HG03097 (cell line): ENCODE data around the gene CYP20A1.
"Not testable (repeated sequence)": the region's sequence is repeated elsewhere in the genome, so short reads cannot be mapped to it uniquely, and the experiment has no call there.

Experiments
- ATAC-seq: cut with Tn5 transposase; IDR thresholded peaks from one replicate; pipeline ENCODE4 v1.9.1; 2021; ENCODE audit not compliant: unreplicated experiment, low FRiP score

The CYP20A1 gene, protein sequence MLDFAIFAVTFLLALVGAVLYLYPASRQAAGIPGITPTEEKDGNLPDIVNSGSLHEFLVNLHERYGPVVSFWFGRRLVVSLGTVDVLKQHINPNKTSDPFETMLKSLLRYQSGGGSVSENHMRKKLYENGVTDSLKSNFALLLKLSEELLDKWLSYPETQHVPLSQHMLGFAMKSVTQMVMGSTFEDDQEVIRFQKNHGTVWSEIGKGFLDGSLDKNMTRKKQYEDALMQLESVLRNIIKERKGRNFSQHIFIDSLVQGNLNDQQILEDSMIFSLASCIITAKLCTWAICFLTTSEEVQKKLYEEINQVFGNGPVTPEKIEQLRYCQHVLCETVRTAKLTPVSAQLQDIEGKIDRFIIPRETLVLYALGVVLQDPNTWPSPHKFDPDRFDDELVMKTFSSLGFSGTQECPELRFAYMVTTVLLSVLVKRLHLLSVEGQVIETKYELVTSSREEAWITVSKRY

DNA sequence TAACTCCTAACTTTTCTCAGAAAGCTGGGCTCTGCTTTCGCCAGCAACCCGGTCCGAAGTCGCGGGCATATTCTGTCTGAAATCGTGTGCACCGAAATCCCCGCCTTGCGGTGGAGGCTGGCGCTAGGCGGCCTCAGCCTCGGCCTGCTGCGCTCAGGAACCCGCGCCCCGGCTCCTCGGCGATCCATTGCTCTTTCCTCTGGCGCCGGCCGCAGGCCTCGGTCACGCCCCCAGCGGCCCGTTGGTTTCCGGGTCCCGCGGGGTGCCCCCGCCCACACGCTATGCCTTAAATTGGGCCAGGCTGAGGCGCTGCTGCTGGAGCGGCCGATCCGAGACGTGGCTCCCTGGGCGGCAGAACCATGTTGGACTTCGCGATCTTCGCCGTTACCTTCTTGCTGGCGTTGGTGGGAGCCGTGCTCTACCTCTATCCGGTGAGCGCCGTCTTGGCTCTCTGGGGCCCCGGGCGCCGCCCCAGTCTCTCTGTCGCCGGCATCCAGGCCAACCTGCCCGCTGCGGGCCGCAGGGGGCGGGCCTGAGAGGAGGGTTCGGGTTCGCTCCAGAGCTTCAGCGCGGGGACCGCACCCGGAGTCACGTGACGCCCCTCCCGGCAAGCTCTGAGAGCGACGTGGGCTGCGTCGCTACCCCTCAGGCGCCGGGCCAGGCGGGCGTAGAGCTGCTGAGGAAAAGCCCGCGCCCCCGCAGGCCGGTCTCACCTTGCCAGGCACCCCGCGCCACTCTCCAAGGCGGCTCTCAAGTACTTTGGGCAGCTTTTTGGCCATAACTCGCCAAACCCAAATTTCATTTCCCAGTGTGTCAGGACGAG lies at the start of gene CYP20A1:
Gene CYP20A1 (plus strand): TSS at position 315 of the 823 bp plus-strand sequence. CDS start 45 bp downstream, at position 360.
- peak; percentile 88 for ATAC-seq

DNA sequence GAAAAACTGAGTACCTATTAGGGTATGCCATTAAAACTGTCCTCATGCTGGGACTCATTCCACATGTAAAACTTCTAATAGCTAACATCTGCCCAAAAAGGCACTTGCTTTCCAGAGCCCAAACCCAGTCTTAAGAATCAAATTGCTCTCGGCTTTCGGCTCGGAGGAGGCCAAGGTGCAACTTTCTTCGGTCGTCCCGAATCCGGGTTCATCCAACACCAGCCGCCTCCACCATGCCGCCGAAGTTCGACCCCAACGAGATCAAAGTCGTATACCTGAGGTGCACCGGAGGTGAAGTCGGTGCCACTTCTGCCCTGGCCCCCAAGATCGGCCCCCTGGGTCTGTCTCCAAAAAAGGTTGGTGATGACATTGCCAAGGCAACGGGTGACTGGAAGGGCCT lies 48.3 kb upstream of the CYP20A1 start:
- ATAC-seq: not testable (repeated sequence)

DNA sequence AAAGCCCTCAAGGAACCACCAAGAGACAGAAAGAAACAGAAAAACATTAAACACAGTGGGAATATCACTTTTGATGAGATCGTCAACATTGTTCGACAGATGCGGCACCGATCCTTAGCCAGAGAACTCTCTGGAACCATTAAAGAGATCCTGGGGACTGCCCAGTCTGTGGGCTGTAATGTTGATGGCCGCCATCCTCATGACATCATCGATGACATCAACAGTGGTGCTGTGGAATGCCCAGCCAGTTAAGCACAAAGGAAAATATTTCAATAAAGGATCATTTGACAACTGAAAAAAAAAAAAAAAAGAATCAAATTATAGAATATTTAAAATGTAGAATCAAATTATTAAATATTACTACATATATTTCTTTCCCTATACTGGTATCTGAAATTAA lies 47.8 kb upstream of the CYP20A1 start:
- not testable (repeated sequence) for ATAC-seq

DNA sequence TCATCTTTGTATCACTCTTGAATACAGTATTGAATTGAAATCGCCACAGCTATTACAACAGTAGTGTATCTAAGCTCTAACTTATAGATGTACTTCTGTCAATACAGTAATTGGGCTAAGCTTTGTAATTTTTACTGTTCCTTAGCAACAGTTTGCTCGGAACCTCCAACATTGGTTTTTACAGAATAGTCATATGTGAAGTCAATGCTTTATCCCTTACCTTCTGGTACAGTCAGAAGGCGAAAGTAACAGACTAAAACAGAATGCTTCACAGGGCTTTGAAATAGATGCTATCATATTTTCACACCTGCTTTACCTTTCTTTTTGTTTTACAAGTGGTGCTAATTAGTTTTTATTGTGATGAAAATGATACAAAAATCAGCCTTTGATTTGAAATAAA lies 46.9 kb upstream of the CYP20A1 start:
- ATAC-seq: no peak

DNA sequence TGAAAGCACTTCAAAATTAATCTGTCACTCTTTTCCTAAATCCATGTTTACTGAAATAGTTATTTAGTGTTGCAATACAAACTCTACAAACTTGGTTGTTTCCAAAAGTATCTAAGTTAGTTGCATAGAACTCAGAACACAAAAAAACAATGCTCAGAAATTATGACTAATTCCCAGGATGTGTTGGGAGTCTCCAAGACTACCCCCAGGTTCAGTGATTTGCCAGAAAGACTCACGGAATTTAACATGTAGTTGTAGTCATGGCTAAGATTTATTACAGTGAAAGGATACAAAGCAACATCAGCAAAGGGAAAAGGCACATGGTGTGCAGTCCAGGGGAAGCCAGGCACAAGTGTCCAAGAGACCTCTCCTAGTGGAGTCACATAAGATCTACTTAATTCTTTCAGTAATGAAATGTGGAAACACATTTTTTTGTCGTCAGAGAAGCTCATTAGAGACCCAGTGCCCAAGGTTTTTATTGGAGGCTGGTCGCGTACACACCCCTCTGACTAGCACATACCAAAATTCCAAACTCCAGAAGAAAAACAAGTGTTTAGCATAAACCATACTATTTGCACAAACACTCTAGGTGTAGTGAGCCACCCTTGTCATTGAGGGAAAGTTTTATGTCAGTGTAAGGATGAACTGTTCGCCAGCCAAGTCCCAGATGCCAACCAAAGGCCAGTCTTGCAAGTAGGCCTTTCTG lies 43.3 kb upstream of the CYP20A1 start:
- no peak for ATAC-seq

DNA sequence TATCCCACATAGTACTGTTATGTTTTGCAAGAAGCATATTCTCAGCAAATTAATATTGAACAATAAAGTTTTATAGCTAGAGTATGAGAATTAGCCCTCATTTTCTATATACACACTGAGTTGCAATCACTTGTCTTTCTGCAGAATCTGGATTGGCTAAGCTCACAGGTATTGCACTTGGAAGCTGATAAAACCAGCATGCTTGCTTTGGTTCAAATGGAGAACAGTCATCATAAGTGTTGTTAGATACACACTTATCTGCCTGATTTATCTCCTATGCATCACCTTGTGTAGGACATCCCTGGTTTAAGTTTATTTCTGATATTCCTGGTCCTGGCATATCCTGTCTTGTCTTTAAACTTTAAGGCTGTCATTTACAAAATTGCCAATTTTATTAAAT lies 38.0 kb upstream of the CYP20A1 start:
- no peak for ATAC-seq

DNA sequence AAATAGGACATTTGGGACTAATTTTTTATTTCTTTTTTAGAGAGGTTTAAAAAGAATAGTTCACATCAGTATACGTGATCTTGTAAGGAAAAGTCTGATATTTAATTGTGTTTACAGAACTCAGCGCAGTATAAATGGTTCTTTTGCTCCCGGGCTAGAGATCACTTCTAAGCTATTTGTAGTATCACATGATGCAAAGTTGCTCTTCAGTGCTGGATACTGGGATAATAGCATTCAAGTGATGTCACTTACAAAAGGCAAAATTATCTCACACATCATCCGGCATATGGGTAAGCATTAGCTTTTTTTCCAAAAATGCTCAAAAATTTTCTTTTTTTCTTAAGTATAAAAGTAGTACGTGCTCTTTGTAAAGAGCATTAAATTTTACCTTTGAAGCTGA lies 37.4 kb upstream of the CYP20A1 start:
- no peak for ATAC-seq

DNA sequence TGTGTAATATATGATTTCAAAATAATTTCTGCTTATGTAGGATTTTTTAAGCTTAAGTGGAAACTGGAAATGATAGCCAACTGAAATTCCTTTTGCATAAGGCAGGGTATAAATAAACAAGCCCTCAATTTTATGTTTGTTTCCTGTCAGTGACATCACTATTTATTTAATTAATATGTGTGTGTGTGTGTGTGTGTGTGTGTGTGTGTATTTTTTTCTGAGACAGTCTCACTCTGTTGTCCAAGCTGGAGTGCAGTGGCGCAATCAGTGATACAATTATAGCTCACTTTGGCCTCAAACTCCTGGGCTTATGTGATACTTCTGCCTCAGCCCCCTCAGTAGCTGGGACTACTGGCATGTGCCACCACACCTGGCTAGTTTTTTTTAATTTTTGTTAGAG lies 29.3 kb upstream of the CYP20A1 start:
- no peak for ATAC-seq

DNA sequence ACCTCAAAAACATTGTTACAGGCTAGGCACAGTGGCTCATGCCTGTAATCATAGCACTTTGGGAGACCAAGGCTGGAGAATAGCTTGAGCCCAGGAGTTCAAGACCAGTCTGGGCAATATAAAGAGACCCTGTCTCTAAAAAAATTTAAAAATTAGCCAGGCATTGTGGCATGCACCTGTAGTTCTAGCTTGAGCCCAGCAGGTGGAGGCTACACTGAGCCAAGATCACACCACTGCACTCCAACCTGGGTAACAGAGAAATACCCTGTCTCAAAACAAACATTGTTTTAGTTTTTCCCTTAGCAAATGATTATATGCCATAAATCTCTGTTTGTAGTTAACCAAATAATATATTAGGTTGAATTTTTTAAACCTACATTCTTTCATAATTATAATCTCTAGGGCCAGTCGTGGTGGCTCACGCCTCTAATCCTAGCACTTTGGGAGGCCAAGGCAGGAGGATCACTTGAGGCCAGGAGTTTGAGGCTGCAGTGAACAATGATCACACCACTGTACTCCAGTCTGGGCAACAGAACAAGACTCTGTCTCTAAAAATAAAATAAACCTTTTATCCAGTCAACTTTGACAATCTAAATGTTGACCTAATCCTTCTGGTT lies 13.3 kb upstream of the CYP20A1 start:
- no peak for ATAC-seq

DNA sequence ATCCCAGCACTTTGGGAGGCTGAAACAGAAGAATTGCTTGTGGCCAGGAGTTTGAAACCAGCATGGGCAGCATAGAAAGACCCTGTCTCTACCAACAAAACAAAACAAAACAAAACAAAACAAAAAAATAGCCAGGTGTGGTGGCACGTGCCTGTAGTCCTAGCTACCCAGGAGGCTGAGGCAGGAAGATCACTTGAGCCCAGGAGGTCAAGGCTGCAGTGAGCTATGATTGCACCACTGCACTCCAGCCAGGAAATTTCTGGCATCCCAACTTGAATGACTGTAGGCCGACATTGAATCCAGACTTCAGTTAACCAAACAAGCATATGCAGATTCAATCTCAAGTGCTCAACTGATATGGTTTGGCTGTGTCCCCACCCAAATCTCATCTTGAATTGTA lies 9.1 kb upstream of the CYP20A1 start:
- not testable (repeated sequence) for ATAC-seq

DNA sequence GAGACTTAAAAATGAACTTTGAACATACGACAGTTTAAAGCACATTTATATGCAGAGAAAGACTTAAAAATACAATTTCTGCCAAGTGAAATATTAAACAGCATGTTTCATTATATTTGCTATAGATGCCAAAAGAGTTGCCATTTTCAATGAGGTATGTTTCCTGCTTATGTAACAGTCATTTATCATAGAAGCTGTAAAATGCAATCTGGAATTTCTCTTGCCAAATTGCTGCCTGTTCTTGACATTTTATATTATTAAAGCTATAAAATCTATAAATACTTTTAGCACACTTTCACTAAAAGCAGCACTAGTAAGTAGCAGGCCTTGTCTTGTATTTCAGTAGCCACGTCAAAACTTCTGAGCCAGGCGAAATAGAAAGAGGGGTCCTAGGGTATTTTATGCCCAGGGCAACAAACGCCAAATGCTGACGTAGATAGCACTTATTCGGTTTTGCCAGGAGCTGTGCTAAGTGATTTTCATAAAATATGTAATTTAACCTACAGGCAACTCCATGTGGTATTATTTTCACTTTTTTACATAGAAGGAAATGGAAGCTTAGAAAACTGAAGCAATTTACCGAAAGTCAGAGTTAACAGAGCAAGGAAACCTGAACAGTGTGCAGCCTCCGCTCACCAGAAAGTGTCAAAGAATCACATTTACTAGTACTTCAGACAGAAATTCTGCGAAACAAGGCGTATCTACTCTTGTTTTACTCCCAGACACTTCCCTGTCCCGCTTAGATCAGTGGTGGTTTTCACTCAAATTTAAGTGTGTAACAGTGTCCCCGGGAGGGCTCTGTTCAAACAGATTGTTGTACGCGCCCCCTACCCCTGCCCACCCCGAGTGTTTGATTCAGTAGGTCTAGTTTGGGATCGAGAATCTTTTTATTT lies 1.2 kb upstream of the CYP20A1 start:
- no peak for ATAC-seq

DNA sequence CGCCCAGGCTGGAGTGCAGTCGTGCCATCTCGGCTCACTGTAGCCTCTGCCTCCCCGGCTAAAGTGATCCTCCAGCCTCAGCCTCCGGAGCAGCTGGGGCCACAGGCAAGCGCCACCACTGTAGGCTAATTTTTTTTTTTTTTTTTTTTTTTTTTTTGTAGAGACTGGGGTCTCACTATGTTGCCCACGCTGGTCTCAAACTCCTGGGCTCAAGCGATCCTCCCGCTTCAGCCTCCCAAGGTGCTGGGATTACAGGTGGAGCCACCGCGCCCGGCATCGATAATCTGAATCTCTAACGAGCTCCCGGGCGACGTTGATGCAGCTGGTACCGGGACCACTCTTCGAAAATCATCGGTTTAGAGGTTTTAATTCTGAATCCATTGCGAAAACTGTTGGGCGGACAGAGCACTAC lies 520 bp upstream of the CYP20A1 start:
- ATAC-seq: no peak

DNA sequence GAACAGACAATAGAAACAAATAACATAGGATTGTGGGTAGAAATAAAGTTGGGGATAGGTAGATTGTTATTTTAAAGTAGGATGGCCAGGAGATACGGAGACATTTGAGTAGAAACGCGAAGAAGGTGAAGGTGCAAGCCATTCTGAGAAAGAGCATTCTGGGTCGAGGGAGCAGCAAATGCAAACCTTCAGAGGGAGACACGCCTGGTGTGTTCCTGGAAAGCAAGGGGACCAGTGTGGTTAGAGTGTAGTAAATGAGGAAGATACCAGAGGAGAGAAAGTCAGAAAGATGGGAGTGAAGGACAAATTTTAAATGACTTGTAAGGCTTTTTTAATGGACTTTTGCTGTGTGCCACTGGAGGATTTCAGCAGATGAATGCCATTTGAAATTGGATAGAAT lies 1.7 kb downstream of the CYP20A1 start:
- ATAC-seq: no peak

DNA sequence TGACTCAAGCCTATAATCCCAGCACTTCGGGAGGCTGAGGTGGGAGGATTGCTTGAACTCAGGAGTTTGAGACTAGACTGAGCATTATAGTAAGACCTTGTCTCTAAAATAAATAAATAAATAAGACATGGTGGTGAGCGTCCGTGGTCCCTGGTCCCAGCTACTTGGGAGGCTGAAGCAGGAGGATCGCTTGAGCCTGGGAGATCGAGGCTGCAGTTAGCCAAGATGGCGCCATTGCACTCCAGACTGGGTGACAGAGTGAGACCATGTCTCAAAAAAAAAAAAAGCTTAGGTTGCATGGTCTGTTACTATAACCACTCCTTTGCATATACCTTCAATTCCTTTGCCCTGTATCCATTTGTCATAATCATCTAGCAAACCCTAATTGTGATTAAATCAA lies 3.7 kb downstream of the CYP20A1 start:
- ATAC-seq: no peak

DNA sequence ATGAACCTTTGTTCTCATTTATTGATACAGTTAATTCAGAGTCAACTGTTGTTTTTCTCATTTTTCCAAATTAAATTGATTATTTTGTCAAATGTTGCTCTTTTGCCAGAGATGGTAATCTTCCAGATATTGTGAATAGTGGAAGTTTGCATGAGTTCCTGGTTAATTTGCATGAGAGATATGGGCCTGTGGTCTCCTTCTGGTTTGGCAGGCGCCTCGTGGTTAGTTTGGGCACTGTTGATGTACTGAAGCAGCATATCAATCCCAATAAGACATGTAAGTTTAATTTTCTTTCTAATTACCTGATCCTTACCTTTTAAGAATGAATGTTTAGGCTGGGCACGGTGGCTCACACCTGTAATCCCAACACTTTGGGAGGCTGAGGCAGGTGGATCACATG lies 7.8 kb downstream of the CYP20A1 start:
- no peak for ATAC-seq

DNA sequence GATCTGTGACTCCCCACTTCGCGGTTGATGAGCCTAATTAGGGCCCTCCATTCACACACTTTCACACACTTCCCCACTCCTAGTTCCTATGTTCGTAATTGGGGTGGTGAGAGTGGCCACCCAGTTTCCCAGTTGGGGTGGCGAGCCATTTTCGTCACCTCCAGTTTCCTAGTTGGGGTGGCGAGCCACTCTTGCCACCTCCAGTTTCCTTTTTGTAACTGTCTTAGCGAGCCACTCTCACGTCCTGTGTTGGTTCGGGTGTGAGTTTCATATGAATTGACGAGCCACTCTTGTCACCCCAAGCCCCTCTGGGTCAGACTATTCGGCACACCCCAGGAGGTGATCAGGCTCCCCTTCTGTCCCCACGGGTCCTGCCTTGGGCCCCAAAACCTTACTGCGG lies 14.0 kb downstream of the CYP20A1 start:
- ATAC-seq: no peak

DNA sequence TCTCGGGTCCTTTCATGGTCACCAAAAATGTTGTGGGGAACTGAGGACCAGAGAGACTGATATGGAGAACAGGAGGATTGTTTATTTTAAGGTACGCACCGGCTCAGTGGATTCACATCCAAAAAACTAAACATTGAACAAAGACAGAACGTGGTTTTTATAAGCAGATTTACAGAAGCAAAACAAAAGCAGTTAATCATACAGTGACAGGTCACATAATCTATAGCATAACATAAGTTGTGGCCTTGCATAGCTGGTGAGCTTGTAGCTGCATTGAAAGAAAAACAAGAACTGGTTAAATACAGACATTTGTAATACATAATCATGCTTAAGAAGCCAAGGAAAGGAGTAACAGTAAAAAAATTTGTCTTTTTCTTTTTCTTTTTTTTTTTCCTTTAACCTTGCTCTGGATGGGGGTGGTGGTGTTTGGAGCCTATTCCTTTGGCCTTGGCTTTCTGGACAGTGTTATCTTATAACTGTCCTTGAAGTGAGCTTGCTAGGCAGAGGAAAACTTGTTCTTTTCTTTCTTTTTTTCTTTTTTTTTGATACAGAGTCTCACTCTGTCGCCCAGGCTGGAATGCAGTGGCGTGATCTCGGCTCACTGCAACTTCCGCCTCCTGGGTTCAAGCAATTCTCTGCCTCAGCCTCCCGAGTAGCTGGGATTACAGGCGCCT lies 14.7 kb downstream of the CYP20A1 start:
- not testable (repeated sequence) for ATAC-seq

DNA sequence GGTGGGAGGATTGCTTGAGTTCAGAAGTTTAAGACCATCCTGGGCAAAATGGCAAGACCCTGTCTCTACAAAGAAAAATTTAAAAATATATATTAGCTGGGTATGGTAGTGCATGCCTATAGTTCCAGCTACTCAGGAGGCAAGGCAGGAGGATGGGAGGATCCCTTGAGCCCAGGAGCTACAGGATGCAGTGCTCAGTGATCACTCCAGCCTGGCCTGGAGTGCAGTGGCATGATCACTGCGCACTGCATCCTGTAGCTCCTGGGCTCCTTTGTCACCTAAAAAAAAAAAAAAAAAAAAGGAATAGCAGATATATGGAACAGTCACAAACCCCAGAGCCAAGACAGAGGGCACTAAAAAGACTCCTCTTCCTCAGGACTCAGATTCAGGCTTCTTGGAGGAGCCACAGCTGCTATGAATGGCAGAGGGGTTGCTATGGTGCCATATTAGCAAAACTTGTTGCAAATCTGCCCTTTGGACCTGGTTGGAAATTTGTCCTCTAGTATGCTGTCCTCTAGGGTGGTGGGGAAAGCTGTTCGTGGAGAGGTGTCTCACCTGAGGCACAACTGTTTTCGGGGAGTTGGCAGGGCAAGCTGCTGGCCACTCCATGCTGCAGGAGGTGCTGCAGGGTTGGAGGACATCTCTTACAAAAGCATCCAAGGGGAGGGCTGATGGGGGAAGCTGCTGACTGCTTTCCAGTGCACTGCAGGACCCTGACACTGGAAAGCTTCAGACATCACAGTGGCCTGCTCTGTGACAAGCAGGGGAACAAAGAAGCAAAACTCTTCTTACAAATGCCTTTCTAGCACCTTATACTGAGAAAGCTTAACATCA lies 22.7 kb downstream of the CYP20A1 start:
- no peak for ATAC-seq
